H1 (cell line): ENCODE results near the gene KBTBD12. TPM values are rescaled to one million over a fixed set of nuclear protein-coding genes. Genes with fewer than 3 reads are reported as not detected.

Source experiments
- SIN3A ChIP-seq, 2 experiments: IDR thresholded peaks in 1 of 2; conservative IDR thresholded peaks in 1 of 2; 2 replicates each; pipeline ENCODE4 v1.6.1; 2011 to 2012; ENCODE audit warnings: low read length in 2 of 2, improper control_type of control experiment in 1 of 2, low read depth in 1 of 2, mild to moderate bottlenecking in 1 of 2
- polyA plus RNA-seq, 7 experiments: library from polyadenylated mRNA; depleted of rRNA in 3 of 7; stranded (reverse) in 5 of 7; unstranded in 2 of 7; fragments of >200 nt in 5 of 7; fragments of 200-250 nt in 2 of 7; gene quantifications; 1 replicate in 5 of 7; 2 replicates in 1 of 7; 4 replicates in 1 of 7; pipeline versions ENCODE4 v1.2.1 to v1.2.3, GENCODE V29; 2011 to 2013; ENCODE audit warnings: missing spikeins in 2 of 7, mixed read lengths in 2 of 7
- total RNA-seq: library from RNA; stranded (reverse); fragmentation: NEBNext Ultra II Directional; extraction: Animal tissue kit (Norgen Biotek cat#: 25700); gene quantifications from 2 replicates; pipeline ENCODE4 v1.2.1, GENCODE V29; 2021

The KBTBD12 gene
- total and polyA plus RNA-seq, 2 of the 8 experiments (the other 6 are each of a cell fraction or from before 2014, with no cell fraction given), result 0.33 to 0.63 TPM

GRCh38 chr3:127909646-127910045 is 5.4 kb upstream of the KBTBD12 start (continued):
- no peak for TF ChIP-seq SIN3A (conservative IDR thresholded peaks at IDR 0.05 in 1 of 2, IDR thresholded peaks at IDR 0.05 in 1 of 2; ENCODE audit: low read depth in 1 of 2, low read length in 2 of 2)
